Endothelial cell of umbilical vein (primary cell): ENCODE measurements around the gene FOXJ2. TPM values are rescaled to one million over a fixed set of nuclear protein-coding genes. Genes with fewer than 3 reads are reported as not detected.

Source experiments
- BruUV-seq: library from RNA; stranded (reverse); fragments of 400-500 nt; replicated peaks from 2 replicates; lab custom pipeline; 2021; lab: Mats Ljungman, UMichigan
- CTCF ChIA-PET: fragments of 300-600, 350-600 bp; sonication (Branson Sonifier 250); formaldehyde crosslinking; loops from one replicate; lab custom pipeline; 2021; ENCODE audit warnings: antibody characterized with exemption, inconsistent platforms; lab: Charles Lee
- POLR2A ChIA-PET: fragments of 300-600, 350-600 bp; sonication (Branson Sonifier 250); formaldehyde crosslinking; loops from one replicate; lab custom pipeline; 2021; ENCODE audit warnings: antibody characterized with exemption, inconsistent platforms; lab: Charles Lee
- DNase-seq: peaks from one replicate; pipeline ENCODE4 v3.0.0-alpha.2; 2011; ENCODE audit warnings: low read depth, low spot score
- FAIRE-seq: peaks from 2 replicates; lab custom pipeline; 2011; peaks lifted over from hg19 to GRCh38; lab: Jason Lieb, UNC
- H2AFZ ChIP-seq: 2 replicates; pipeline ENCODE4 v1.6.0; 2012; ENCODE audit warnings: low read depth, low read length, control low read depth, inconsistent platforms
- H3K27ac ChIP-seq: 2 replicates; pipeline ENCODE4 v1.5.1; 2011; ENCODE audit warnings: low read depth, mild to moderate bottlenecking, control low read depth, low read length, moderate library complexity; ENCODE audit not compliant: insufficient read depth
- H3K27me3 ChIP-seq, 2 experiments: 2 replicates each; pipeline versions ENCODE4 v1.6.0 to v1.6.1; 2011; ENCODE audit warnings: low read length in 2 of 2, mixed read lengths in 1 of 2; ENCODE audit not compliant: control insufficient read depth in 2 of 2, insufficient read depth in 2 of 2
- H3K36me3 ChIP-seq, 2 experiments: 2 replicates in 1 of 2; 3 replicates in 1 of 2; pipeline ENCODE4 v1.5.1; 2011; ENCODE audit warnings: low read length in 2 of 2, mild to moderate bottlenecking in 1 of 2, moderate library complexity in 1 of 2; ENCODE audit not compliant: control insufficient read depth in 2 of 2, insufficient read depth in 2 of 2; ENCODE audit errors: extremely low read depth in 1 of 2
- H3K4me1 ChIP-seq: 3 replicates; pipeline ENCODE4 v1.5.1; 2011; ENCODE audit warnings: mild to moderate bottlenecking, low read length; ENCODE audit not compliant: control insufficient read depth, insufficient read depth; ENCODE audit errors: extremely low read depth
- H3K4me2 ChIP-seq: 2 replicates; pipeline ENCODE4 v1.6.1; 2011; ENCODE audit warnings: low read length, control low read depth, mixed read lengths; ENCODE audit not compliant: insufficient read depth
- H3K4me3 ChIP-seq, 3 experiments: fragments of 200-600 bp in 1 of 3; sonication (generic), shearing (Covaris generic) in 1 of 3; replicated peaks in 1 of 3; 2 replicates each; pipeline ENCODE4 v1.5.1; 2011 to 2016; ENCODE audit warnings: control low read depth in 3 of 3, low read length in 3 of 3, mild to moderate bottlenecking in 2 of 3, inconsistent platforms in 1 of 3, low read depth in 1 of 3, moderate library complexity in 1 of 3; ENCODE audit not compliant: insufficient read depth in 1 of 3
- H3K79me2 ChIP-seq: 2 replicates; pipeline ENCODE4 v1.6.0; 2012; ENCODE audit warnings: low read length, inconsistent platforms; ENCODE audit not compliant: control insufficient read depth, insufficient read depth
- H3K9ac ChIP-seq: replicated peaks from 2 replicates; pipeline ENCODE3; 2011; ENCODE audit warnings: low read length, control low read depth; ENCODE audit not compliant: insufficient read depth; ENCODE audit errors: extremely low read depth
- H3K9me1 ChIP-seq: replicated peaks from 3 replicates; pipeline ENCODE4 v1.6.0; 2011; ENCODE audit warnings: mild to moderate bottlenecking, low read length; ENCODE audit not compliant: control insufficient read depth, insufficient read depth; ENCODE audit errors: extremely low read depth
- H3K9me3 ChIP-seq: replicated peaks from 2 replicates; pipeline ENCODE4 v1.5.1; 2012; ENCODE audit warnings: low read length, inconsistent platforms; ENCODE audit not compliant: control insufficient read depth, insufficient read depth
- H4K20me1 ChIP-seq: replicated peaks from 2 replicates; pipeline ENCODE3; 2011; ENCODE audit warnings: mild to moderate bottlenecking, low read length; ENCODE audit not compliant: control insufficient read depth, insufficient read depth; ENCODE audit errors: extremely low read depth
- EZH2 ChIP-seq: IDR thresholded peaks from 2 replicates; pipeline ENCODE4 v1.6.1; 2012; ENCODE audit warnings: borderline replicate concordance, low read depth, mild to moderate bottlenecking, moderate library complexity, low read length, inconsistent platforms; ENCODE audit not compliant: severe bottlenecking
- FOS ChIP-seq: IDR thresholded peaks from 2 replicates; pipeline ENCODE4 v1.6.1; 2011; ENCODE audit warnings: mild to moderate bottlenecking, low read length, moderate library complexity, borderline replicate concordance; ENCODE audit not compliant: insufficient read depth
- GATA2 ChIP-seq: IDR thresholded peaks from 2 replicates; pipeline ENCODE4 v1.7.0; 2011; ENCODE audit warnings: low read depth, mild to moderate bottlenecking, moderate library complexity, mixed read lengths, low read length; ENCODE audit not compliant: insufficient read length, insufficient read depth
- JUN ChIP-seq: IDR thresholded peaks from 2 replicates; pipeline ENCODE4 v1.6.1; 2011; ENCODE audit warnings: borderline replicate concordance, low read depth; ENCODE audit not compliant: insufficient read length, insufficient read depth
- MYC ChIP-seq: IDR thresholded peaks from one replicate; pipeline ENCODE4 v1.6.1; 2011; ENCODE audit warnings: mild to moderate bottlenecking, low read depth, low read length
- POLR2A ChIP-seq: IDR thresholded peaks from 2 replicates; pipeline ENCODE4 v1.6.1; 2012; ENCODE audit warnings: low read depth, mild to moderate bottlenecking, control low read depth, low read length
- POLR2AphosphoS5 ChIP-seq: IDR thresholded peaks from 2 replicates; pipeline ENCODE4 v1.6.1; 2012; ENCODE audit warnings: low read depth, mild to moderate bottlenecking, control low read depth, low read length, moderate library complexity; ENCODE audit not compliant: insufficient read depth
- dilution Hi-C: fragments of 300-500 bp; cut with MboI; formaldehyde crosslinking; loops from one replicate; pipeline ENCODE4 v1.15.0; 2019; ENCODE audit warnings: low sequenced_read_pairs; ENCODE audit not compliant: extremely low pct_ligation_motif_present
- intact Hi-C: fragments of 100-400 bp; cut with micrococcal nuclease; formaldehyde crosslinking; loops from one replicate; pipeline ENCODE4 v1.10.0; 2022
- polyA plus RNA-seq, 4 experiments: library from polyadenylated mRNA; depleted of rRNA in 3 of 4; stranded (reverse) in 3 of 4; unstranded in 1 of 4; fragments of >200 nt; gene quantifications; 2 replicates each; pipeline versions ENCODE4 v1.2.1 to v1.2.3, GENCODE V29; 2011 to 2012; ENCODE audit warnings: missing spikeins in 1 of 4
- total RNA-seq: library from RNA; stranded (reverse); gene quantifications from 2 replicates; pipeline ENCODE4 v1.2.3, GENCODE V29; 2021
- TF ChIP-seq, protein P1 (sequence below), 2 donors: IDR thresholded peaks; 1 replicate in 1 of 2; 2 replicates in 1 of 2; pipeline ENCODE4 v1.5.1; 2011; ENCODE audit warnings: low read length in 2 of 2, mild to moderate bottlenecking in 2 of 2, moderate library complexity in 2 of 2, control low read depth in 1 of 2, inconsistent platforms in 1 of 2, low read depth in 1 of 2; ENCODE audit not compliant: insufficient read depth in 1 of 2; ENCODE audit errors: extremely low read depth in 1 of 2
- TF ChIP-seq, protein P2 (sequence below): IDR thresholded peaks from 2 replicates; pipeline ENCODE4 v1.6.1; 2011; ENCODE audit not compliant: insufficient read depth, insufficient read length

Gene FOXJ2
- total and polyA plus RNA-seq, 2 donors (not counting 3 experiments of a cell fraction or from before 2014, with no cell fraction given): 6.2 to 13.9 TPM

DNA sequence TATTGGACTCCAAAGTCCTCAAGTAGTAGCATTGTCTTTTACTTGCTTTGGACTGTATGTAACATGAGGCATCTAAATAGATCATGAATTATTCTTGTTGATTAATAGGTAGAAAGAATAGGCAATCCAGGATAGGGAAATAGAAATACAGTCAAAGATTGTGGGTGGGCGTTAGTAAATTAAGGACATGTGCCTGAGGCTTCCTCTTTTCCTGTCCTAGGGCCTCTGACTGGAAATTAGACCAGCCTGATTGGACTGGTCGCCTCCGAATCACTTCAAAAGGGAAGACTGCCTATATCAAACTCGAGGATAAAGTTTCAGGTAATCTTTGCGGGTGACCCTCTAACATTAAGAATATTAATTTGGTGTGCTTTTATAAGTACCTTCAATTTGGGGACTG is 57.2 kb downstream of the FOXJ2 start:
- Histone ChIP-seq H3K9ac (no peak overlapping the region), H3K4me1 (no peaks in the 10 kb centered on the region), H3K27ac (no peak overlapping the region), H2AFZ (no peak overlapping the region), H3K9me3 (no peaks in the 10 kb centered on the region), H3K27me3 (no peaks in the 10 kb centered on the region), H3K9me1 (no peaks in the 10 kb centered on the region), H3K4me2 (no peak overlapping the region), H4K20me1 (peaks cover 2% of the 10 kb centered on the region), H3K4me3 (no peak overlapping the region), H3K36me3 (peaks cover 18 to 22% of the 10 kb centered on the region in 2 experiments), H3K79me2 (peaks cover 16% of the 10 kb centered on the region)
- no TSS peak for BruUV-seq
- POLR2A ChIA-PET: no interaction called here
- DNase-seq (no peak), FAIRE-seq (no peak)
- dilution Hi-C loops: no loop called here
- no peak for TF ChIP-seq POLR2A
- no peak for TF ChIP-seq POLR2AphosphoS5
- TF ChIP-seq MYC: no peak
- TF ChIP-seq EZH2: no peak
- TF ChIP-seq FOS: no peak
- TF ChIP-seq, protein P1, sequence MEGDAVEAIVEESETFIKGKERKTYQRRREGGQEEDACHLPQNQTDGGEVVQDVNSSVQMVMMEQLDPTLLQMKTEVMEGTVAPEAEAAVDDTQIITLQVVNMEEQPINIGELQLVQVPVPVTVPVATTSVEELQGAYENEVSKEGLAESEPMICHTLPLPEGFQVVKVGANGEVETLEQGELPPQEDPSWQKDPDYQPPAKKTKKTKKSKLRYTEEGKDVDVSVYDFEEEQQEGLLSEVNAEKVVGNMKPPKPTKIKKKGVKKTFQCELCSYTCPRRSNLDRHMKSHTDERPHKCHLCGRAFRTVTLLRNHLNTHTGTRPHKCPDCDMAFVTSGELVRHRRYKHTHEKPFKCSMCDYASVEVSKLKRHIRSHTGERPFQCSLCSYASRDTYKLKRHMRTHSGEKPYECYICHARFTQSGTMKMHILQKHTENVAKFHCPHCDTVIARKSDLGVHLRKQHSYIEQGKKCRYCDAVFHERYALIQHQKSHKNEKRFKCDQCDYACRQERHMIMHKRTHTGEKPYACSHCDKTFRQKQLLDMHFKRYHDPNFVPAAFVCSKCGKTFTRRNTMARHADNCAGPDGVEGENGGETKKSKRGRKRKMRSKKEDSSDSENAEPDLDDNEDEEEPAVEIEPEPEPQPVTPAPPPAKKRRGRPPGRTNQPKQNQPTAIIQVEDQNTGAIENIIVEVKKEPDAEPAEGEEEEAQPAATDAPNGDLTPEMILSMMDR (IDR thresholded peaks at IDR 0.05; ENCODE audit: extremely low read depth in 1 of 2, insufficient read depth in 1 of 2, low read depth in 1 of 2, low read length in 2 of 2): no peak
- TF ChIP-seq JUN: no peak
- TF ChIP-seq, protein P2, sequence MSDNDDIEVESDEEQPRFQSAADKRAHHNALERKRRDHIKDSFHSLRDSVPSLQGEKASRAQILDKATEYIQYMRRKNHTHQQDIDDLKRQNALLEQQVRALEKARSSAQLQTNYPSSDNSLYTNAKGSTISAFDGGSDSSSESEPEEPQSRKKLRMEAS: no peak
- TF ChIP-seq GATA2: no peak
- intact Hi-C loops: no loop called here
- CTCF ChIA-PET: interaction anchor here (1.6 kb wide), 1 partner anchor 12 kb away, joined by 3 read pairs; no protein-coding TSS in a partner anchor
